GM12865 (cell line): ENCODE results near the gene KCNH4.

ENCODE experiments used
- DNase-seq: peaks from one replicate; pipeline ENCODE4 v3.0.0; 2010; ENCODE audit warnings: low read depth
- H3K4me3 ChIP-seq: 2 replicates; pipeline ENCODE4 v1.5.1; 2011; ENCODE audit warnings: mild to moderate bottlenecking, low read depth, low read length, control low read depth
- TF ChIP-seq, protein P1 (sequence below): IDR thresholded peaks from 2 replicates; pipeline ENCODE4 v1.5.1; 2011; ENCODE audit warnings: low read length, control low read depth, low read depth, inconsistent platforms; ENCODE audit not compliant: insufficient read depth; ENCODE audit errors: missing control alignments

Gene KCNH4

DNA sequence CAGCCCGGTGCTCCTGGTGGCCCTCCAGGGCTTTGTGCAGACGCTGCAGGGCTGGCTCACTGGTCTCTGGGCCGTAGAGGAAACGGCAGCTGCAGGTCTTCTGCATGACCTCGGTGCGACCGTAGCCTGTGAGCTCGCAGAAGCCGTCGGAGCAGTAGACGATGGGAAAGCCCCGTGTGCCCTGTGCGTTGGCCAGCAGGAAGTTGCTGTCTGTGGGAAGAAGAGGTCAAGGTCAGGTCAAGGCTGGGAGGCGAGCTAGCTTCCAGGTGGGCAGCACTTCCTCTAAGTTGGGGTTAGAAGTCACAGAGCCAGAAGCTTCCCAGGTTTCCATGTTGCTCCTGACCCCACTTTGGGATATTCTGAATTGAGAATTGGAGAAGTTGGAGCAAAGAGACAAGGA lies 2.1 kb downstream of the KCNH4 start:
- TF ChIP-seq, protein P1, sequence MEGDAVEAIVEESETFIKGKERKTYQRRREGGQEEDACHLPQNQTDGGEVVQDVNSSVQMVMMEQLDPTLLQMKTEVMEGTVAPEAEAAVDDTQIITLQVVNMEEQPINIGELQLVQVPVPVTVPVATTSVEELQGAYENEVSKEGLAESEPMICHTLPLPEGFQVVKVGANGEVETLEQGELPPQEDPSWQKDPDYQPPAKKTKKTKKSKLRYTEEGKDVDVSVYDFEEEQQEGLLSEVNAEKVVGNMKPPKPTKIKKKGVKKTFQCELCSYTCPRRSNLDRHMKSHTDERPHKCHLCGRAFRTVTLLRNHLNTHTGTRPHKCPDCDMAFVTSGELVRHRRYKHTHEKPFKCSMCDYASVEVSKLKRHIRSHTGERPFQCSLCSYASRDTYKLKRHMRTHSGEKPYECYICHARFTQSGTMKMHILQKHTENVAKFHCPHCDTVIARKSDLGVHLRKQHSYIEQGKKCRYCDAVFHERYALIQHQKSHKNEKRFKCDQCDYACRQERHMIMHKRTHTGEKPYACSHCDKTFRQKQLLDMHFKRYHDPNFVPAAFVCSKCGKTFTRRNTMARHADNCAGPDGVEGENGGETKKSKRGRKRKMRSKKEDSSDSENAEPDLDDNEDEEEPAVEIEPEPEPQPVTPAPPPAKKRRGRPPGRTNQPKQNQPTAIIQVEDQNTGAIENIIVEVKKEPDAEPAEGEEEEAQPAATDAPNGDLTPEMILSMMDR = no peak
- no peak overlapping the region for H3K4me3 ChIP-seq
- DNase-seq = peak; percentile 90

DNA sequence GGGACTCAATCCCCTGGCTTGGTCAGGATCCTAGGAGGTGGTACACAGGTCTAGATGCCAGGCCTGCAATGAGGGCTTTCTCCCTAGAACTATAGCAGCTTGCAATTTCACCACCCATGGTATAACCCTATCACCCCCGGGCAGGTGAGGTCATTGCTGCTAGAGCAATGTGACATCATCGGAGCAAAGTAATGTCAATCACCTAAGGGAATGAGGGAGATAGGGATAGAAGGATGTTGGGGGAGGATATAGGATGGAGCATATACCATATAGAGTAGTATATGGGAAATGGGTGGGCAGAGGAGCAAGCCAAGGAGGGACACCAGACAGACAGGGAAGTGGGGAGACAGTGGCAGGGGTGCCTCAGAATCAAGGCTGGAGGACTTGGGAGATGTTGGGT lies 3.3 kb downstream of the KCNH4 start:
- TF ChIP-seq, protein P1 = no peak
- no peak overlapping the region for H3K4me3 ChIP-seq
- no peak for DNase-seq

DNA sequence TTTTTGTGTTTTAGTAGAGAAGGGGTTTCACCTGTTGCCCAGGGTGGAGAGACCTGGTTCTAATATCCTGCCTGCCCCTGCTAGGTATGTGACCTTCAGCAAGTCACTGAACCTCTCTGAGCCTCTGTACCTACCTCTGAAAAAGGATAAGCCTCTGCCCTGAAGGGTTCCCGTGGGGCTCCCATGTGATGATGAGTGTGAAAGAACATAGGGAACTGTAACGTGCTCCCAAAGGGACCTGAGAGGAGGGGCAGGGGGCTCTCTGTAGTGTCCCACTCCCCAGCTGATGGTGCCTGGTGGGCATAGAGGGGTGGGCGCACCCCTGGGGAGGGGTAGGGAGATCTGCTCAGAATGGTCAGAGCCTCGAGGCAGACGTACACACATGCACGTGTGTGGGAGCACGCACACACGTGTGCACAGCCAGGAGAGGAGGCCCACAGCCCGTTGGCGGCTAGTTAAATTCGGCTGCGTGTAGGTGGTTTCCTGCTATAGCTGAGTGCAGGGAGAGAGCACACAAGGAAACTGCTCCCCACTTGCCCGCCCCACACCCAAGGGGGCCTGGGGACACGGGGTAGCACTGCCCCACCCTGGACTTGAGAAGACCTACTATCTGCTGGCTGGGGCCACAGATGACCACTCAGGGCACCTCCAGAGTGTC lies 6.7 kb downstream of the KCNH4 start:
- no peak for DNase-seq
- TF ChIP-seq, protein P1 = no peak
- H3K4me3 ChIP-seq = no peak overlapping the region

DNA sequence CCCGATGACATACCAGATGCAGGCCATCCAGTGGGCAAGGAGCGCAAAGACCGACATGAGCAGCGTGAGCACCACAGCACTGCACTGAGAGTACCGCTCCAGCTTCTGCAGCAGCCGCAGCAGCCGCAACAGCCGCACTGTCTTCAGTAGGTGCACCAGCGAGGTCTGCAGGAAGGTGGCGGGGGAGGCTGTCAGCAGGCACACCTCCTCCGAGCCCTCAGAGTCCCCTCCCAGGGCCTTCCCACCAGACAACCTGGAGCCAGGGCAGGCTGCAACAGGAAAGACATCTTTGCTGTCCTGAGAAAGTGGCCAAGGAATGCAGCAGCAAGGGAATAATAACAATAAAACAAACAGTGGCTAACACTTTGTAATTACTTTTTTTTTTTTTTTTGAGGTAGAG lies 9.1 kb downstream of the KCNH4 start:
- no peak overlapping the region for H3K4me3 ChIP-seq
- TF ChIP-seq, protein P1 = no peak
- no peak for DNase-seq

DNA sequence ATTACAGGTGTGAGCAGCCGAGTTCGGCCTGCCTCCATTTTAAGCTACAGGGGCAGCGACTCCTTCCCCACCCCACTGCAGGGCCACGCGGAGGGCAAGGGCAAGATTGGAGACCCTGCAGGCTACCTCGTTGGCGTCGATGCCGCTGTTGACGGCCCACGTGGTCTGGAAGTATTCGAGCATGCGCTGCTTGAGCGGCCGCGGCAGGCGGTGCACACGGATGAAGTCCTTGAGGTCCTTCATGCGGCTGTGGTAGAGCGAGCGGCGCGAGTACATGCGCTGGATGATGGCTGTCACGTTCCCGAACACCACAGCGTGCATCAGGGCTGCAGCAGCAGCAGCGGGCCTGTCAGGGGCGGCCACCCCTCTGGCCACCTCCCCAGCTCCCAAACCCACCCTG lies 11.6 kb downstream of the KCNH4 start:
- no peak overlapping the region for H3K4me3 ChIP-seq
- no peak for DNase-seq
- TF ChIP-seq, protein P1 = no peak

DNA sequence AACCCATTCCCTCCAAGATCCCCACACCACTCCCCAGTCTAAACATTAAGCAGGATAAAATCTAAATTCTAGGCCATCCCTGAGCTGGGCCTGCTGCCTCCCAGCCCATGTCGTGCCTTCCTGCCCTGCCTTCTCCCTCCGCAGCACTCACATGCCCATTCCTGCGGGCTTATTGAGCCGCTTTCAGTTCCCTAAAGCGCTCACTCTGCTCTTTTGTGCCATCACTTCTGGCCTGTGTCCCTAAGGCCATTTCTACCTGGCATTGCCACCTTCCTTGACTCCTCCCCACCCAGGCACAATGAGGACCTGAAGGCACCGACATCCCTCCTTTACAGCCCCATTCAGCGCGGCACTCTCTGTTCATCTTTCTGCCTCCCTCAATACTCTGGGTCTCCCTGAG lies 13.1 kb downstream of the KCNH4 start:
- no peak overlapping the region for H3K4me3 ChIP-seq
- TF ChIP-seq, protein P1 = no peak
- no peak for DNase-seq

DNA sequence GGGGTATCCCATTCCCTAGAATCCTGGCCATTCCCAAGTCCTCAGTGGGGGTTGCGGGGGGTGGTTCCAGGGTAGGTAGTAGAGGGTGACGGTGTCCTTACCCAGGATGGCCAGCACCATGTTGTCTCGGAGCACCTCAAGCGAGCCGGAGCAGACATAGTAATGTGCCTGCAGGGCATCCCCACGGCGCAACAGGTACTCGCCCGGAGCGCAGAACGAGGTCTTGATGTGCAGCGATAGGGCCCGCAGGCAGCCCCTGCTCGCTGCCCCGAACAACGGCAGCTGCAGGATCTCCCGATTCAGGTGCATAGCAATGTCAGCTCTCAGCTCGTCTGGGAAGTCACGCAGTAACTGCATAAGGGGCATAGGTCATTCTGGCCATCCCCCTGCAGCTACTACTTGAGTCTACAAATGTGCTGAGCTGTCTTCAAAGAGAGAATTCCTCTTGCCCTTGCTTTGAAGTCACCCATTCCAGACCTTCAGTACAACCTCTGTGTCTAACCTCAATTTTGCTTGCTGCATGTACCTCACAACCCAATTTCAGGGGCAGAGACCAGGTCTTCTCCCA lies 14.7 kb downstream of the KCNH4 start:
- no peak overlapping the region for H3K4me3 ChIP-seq
- TF ChIP-seq, protein P1 = no peak
- DNase-seq = no peak
